Stimulated activated memory B cell treated with anti-CD40 and anti-IgM and Interleukin-4, amounts not matched to agents 10 μg/mL and 1 μg/mL and 100 μg/mL, for 72 hours (primary cell): ENCODE data around the gene DCUN1D1.
A peak's percentile ranks its signal among the peaks of the same experiment; 100 is the strongest.
"Not testable (repeated sequence)": the region's sequence is repeated elsewhere in the genome, so short reads cannot be mapped to it uniquely, and the experiment has no call there.

ENCODE experiments used
- ATAC-seq: fragments of 150-1000 bp; cut with Tn5 transposase; 2 replicates; pipeline ENCODE4 v1.10.0; 2021
- H3K27ac Mint-ChIP-seq: one replicate; pipeline ENCODE4 v1.8.0; 2022; ENCODE audit warnings: mild to moderate bottlenecking, mixed read lengths
- H3K27me3 Mint-ChIP-seq: one replicate; pipeline ENCODE4 v1.8.0; 2022; ENCODE audit warnings: mixed read lengths
- H3K36me3 Mint-ChIP-seq: one replicate; pipeline ENCODE4 v1.8.0; 2022; ENCODE audit warnings: mixed read lengths
- H3K4me1 Mint-ChIP-seq: one replicate; pipeline ENCODE4 v1.8.0; 2022; ENCODE audit warnings: mixed read lengths
- H3K4me3 Mint-ChIP-seq: one replicate; pipeline ENCODE4 v1.8.0; 2022; ENCODE audit warnings: mild to moderate bottlenecking, moderate library complexity, mixed read lengths
- H3K9me3 Mint-ChIP-seq: one replicate; pipeline ENCODE4 v1.8.0; 2022; ENCODE audit warnings: mixed read lengths

Gene DCUN1D1

GRCh38 chr3:182980204-182981037 is at the start of gene DCUN1D1:
TSS of gene DCUN1D1 (minus strand) at chr3:182980538. CDS start at chr3:182980489, 49 bp downstream.
- Mint-ChIP-seq H3K9me3 (no peaks in the 10 kb centered on the region), H3K36me3 (no peaks in the 10 kb centered on the region), H3K27ac (peak within 1 kb of the TSS; percentile 87), H3K27me3 (no peaks in the 10 kb centered on the region), H3K4me3 (peak within 1 kb of the TSS; percentile 91), H3K4me1 (peaks cover 27% of the 10 kb centered on the region)
- peak; percentile 95 for ATAC-seq

DNA sequence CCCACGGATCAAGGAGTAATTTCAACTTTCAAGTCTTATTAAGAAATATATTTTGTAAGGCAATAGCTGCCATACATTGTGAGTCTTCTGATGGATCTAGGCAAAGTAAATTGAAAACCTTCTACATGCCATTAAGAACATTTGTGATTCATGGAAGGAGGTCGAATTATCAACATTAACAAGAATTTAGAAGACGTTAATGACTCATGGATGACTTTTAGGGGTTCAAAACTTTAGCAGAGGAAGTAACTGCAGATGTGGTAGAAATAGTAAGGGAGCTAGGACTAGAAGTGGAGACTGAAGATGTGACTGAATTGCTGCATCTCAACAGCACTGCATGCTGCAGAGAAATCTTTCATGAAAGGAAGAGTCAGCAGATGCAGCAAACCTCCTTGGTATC is 48.1 kb upstream of the DCUN1D1 start:
- no peaks in the 10 kb centered on the region for H3K4me1 Mint-ChIP-seq
- peaks cover 3% of the 10 kb centered on the region for H3K9me3 Mint-ChIP-seq
- H3K4me3 Mint-ChIP-seq: no peak overlapping the region
- H3K36me3 Mint-ChIP-seq: peaks cover 73% of the 10 kb centered on the region
- no peaks in the 10 kb centered on the region for H3K27me3 Mint-ChIP-seq
- H3K27ac Mint-ChIP-seq: no peak overlapping the region
- ATAC-seq: no peak

- ATAC-seq: no peak
- H3K4me1 Mint-ChIP-seq: no peaks in the 10 kb centered on the region
- peaks cover 68% of the 10 kb centered on the region for H3K36me3 Mint-ChIP-seq
- H3K9me3 Mint-ChIP-seq: peaks cover 3% of the 10 kb centered on the region
- no peaks in the 10 kb centered on the region for H3K27me3 Mint-ChIP-seq
- no peak overlapping the region for H3K4me3 Mint-ChIP-seq
- no peak overlapping the region for H3K27ac Mint-ChIP-seq
Observed at GRCh38 chr3:183027276-183027675, 46.9 kb upstream of the DCUN1D1 start.

GRCh38 chr3:183022936-183023516 is 42.7 kb upstream of the DCUN1D1 start:
- Mint-ChIP-seq H3K4me1 (no peaks in the 10 kb centered on the region), H3K36me3 (peaks cover 67% of the 10 kb centered on the region), H3K4me3 (no peak overlapping the region)

DNA sequence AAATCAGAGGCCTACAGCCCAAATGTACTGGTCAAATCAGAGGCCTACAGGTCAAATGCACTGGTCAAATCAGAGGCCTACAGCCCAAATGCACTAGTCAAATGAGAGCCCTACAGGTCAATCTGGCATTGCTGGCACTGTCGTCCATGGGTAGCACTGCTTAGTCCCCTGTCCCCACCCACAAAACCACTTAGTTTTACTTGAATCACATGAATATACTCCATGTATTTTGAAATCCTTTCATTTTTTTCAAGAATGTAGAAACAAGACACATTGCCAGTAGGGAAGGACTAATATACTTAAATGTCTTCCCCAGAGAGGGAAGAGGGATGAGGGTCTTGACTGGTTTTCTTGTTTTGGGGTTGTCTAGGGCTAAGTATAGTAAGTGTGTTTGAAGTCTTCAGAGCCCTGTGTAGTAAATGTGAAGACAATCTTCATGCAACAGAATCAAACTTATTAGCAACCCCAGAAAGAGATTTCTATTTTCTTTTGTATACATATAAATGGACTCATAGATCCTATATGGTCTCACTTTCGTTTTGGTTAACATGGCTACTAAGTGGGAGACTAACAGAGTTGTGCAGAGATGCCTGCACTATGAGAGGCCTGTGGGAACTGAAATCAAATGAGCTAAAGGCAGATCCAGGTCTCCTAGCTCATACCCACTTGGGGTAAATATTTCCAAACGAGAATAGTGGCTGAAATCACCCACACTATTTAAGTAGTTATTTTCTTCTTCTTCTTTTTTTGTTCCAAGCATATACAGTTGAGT is 38.3 kb upstream of the DCUN1D1 start:
- Mint-ChIP-seq H3K4me3 (no peak overlapping the region), H3K9me3 (no peaks in the 10 kb centered on the region), H3K27me3 (no peaks in the 10 kb centered on the region), H3K4me1 (no peaks in the 10 kb centered on the region), H3K36me3 (peaks cover 53% of the 10 kb centered on the region), H3K27ac (no peak overlapping the region)
- no peak for ATAC-seq

More at GRCh38 chr3:183022936-183023516, 42.7 kb upstream of the DCUN1D1 start:
- Mint-ChIP-seq H3K9me3 (no peaks in the 10 kb centered on the region), H3K27ac (no peak overlapping the region), H3K27me3 (no peaks in the 10 kb centered on the region)
- no peak for ATAC-seq

DNA sequence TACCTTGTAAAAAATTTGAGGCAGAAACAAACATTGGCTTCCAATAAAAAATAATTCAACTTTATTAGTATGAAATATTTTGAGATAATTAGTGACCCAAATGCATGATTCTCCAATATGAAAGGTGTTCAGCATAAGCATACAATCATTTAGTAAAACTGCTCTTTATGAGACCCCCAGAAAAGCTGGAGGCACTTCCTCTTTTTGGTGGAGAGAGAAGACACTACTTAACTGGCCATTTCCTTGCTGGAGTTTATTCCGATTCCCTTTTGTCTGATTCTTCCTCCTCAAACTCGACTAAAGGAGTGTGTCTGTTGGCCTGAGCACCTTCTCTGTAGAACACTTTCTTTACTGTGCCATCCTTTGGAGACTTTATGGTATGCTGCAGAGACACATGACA is 34.8 kb upstream of the DCUN1D1 start:
- Mint-ChIP-seq H3K27me3 (no peaks in the 10 kb centered on the region), H3K36me3 (peaks cover 52% of the 10 kb centered on the region), H3K4me3 (no peak overlapping the region), H3K4me1 (no peaks in the 10 kb centered on the region), H3K9me3 (no peaks in the 10 kb centered on the region), H3K27ac (no peak overlapping the region)
- ATAC-seq: no peak

DNA sequence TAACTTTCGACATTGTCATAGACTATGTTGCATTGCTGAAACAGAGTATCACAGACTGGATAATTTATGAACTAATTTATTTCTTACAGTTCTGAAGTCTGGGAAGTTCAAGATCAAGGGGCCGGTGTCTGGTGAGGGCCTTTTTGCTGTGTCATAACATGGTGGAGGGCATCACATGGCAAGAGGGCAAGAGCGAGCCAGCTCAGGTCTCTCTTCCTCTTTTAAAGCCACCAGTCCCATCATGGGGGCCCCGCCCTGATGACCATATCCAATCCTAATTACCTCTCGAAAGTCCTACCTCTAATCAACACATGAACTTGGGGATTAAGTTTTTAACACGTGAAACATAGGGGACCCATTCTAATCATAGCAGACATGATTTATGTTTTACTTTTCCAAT is 33.5 kb upstream of the DCUN1D1 start:
- H3K4me3 Mint-ChIP-seq: no peak overlapping the region
- no peaks in the 10 kb centered on the region for H3K27me3 Mint-ChIP-seq
- no peak for ATAC-seq
- peaks cover 40% of the 10 kb centered on the region for H3K36me3 Mint-ChIP-seq
- H3K9me3 Mint-ChIP-seq: no peaks in the 10 kb centered on the region
- no peak overlapping the region for H3K27ac Mint-ChIP-seq
- H3K4me1 Mint-ChIP-seq: no peaks in the 10 kb centered on the region

DNA sequence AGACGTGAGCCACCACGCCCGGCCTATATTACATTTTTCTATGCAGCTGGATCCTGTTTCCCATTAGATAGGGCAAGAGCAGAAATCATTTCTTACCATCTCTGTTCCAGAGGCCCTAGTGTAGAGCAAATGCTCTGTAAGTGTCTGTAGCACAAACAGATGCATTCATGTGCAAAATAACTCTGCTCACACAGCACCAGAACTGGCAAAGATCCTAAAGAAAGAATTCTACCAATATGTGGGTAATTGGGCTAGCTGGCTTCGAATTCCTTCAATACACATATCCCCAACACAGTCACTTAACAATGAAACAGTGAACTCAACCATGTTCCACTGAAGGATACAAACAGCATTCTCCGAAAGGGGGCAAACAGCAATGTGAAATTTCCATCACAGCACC is 32.7 kb upstream of the DCUN1D1 start:
- ATAC-seq: no peak
- no peak overlapping the region for H3K4me3 Mint-ChIP-seq
- no peaks in the 10 kb centered on the region for H3K9me3 Mint-ChIP-seq
- H3K4me1 Mint-ChIP-seq: no peaks in the 10 kb centered on the region
- peaks cover 34% of the 10 kb centered on the region for H3K36me3 Mint-ChIP-seq
- H3K27ac Mint-ChIP-seq: no peak overlapping the region
- no peaks in the 10 kb centered on the region for H3K27me3 Mint-ChIP-seq

GRCh38 chr3:183008800-183009199 is 28.5 kb upstream of the DCUN1D1 start:
- no peaks in the 10 kb centered on the region for H3K9me3 Mint-ChIP-seq

DNA sequence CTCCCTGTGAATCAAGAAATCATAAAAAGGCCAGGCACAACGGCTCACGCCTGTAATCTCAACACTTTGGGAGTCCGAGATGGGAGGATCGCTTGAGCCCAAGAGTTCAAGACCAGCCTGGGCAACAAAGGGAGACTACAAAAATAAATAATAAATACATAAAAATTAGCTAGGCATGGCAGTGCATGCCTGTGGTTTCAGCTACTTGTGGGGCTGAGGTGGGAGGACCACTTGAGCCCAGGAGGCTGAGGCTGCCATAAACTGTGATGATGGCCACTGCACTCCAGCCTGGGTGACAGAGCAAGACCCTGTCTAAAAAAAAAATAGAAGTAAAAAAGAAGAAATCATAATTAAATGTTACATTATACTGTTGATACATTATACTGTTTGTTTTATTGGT is 28.0 kb upstream of the DCUN1D1 start:
- no peak overlapping the region for H3K27ac Mint-ChIP-seq
- no peaks in the 10 kb centered on the region for H3K27me3 Mint-ChIP-seq
- no peak overlapping the region for H3K4me3 Mint-ChIP-seq
- ATAC-seq: no peak
- H3K36me3 Mint-ChIP-seq: peaks cover 30% of the 10 kb centered on the region
- no peaks in the 10 kb centered on the region for H3K9me3 Mint-ChIP-seq
- no peaks in the 10 kb centered on the region for H3K4me1 Mint-ChIP-seq

More at GRCh38 chr3:183008800-183009199, 28.5 kb upstream of the DCUN1D1 start:
- ATAC-seq: no peak
- Mint-ChIP-seq H3K27ac (no peak overlapping the region), H3K27me3 (no peaks in the 10 kb centered on the region), H3K4me3 (no peak overlapping the region), H3K36me3 (peaks cover 30% of the 10 kb centered on the region), H3K4me1 (no peaks in the 10 kb centered on the region)

DNA sequence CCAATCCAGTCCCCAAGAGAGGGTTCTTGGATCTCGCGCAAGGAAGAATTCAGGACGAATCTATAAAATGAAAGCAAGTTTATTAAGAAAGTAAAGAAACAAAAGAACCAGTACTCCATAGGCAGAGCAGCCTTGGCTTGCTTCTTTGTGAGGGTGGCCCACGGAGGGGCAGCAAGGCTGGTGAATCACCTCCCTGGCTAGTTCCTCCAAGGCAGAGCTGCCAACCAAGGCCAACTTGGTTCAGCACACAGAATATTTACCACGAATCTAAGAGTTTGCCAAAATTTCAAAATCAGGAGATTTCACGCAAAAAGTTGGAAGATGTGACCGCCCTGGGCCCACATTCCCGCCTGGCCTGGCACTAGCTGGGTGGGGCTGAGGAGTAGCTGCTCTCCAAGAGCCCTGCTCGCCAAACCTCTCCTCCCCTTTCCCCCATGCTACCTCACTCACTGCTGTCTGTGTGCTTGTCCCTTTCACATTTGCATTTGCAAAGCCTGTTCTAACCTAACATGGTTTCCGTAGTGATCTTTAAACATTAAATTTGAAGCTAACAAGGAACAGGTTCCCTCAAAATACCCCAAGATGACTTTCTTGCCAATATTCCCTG is 26.2 kb upstream of the DCUN1D1 start:
- no peaks in the 10 kb centered on the region for H3K9me3 Mint-ChIP-seq
- peaks cover 19% of the 10 kb centered on the region for H3K36me3 Mint-ChIP-seq
- H3K27me3 Mint-ChIP-seq: no peaks in the 10 kb centered on the region
- H3K4me1 Mint-ChIP-seq: no peaks in the 10 kb centered on the region
- no peak overlapping the region for H3K4me3 Mint-ChIP-seq
- no peak for ATAC-seq
- no peak overlapping the region for H3K27ac Mint-ChIP-seq

DNA sequence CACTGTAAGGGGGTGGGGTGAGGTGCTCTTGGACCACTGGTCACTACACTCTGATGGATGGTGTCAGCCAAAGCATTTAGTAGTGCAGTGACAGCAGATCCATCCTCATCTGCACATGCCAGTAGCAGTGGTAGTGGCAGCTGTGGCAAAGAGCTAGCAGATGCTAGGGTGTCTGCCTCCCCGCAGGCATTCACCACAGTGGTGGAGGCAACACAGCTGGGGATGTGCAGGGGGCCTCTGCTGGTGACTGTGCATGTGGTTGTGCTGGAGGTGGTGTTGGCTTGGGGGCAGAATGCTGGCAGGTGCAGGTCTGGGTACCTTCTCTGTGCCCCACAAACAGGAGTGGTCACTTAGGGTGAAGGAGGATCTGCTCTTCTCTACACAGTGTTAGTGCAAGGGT is 19.4 kb upstream of the DCUN1D1 start:
- no peak overlapping the region for H3K4me3 Mint-ChIP-seq
- H3K9me3 Mint-ChIP-seq: peaks cover 3% of the 10 kb centered on the region
- peaks cover 5% of the 10 kb centered on the region for H3K4me1 Mint-ChIP-seq
- no peak for ATAC-seq
- H3K36me3 Mint-ChIP-seq: no peaks in the 10 kb centered on the region
- no peak overlapping the region for H3K27ac Mint-ChIP-seq
- no peaks in the 10 kb centered on the region for H3K27me3 Mint-ChIP-seq

DNA sequence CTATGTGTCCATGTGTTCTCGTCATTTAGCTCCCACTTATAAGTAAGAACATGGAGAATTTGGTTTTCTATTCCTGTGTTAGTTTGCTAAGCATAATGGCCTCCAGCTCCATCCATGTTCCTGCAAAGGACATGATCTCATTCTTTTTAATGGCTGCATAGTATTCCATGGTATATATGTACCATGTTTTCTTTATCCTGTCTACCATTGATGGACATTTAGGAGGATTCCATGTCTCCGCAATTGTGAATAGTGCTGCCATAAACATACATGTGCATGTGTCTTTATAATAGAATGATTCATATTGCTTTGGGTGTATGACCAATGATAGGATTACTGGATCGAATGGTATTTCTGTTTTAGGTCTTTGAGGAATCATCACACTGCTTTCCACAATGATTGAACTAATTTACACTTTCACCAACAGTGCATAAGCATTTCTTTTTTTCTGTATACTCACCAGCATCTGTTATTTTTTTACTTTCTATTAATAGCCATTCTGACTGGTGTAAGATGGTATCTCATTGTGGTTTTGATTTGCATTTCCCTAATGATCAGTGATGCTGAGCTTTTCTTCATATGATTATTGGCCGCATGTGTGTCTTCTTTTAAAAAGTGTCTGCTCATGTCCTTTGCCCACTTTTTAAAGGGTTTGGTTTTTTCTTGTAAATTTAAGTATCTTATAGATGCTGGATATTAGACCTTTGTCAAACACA is 13.3 kb upstream of the DCUN1D1 start:
- H3K9me3 Mint-ChIP-seq, H3K36me3 Mint-ChIP-seq, H3K27me3 Mint-ChIP-seq, ATAC-seq, H3K4me3 Mint-ChIP-seq, H3K27ac Mint-ChIP-seq: not testable (repeated sequence)
- peaks cover 20% of the 10 kb centered on the region for H3K4me1 Mint-ChIP-seq

- peaks cover 14% of the 10 kb centered on the region for H3K4me1 Mint-ChIP-seq
- no peak overlapping the region for H3K27ac Mint-ChIP-seq
- no peaks in the 10 kb centered on the region for H3K27me3 Mint-ChIP-seq
- ATAC-seq: no peak
- no peaks in the 10 kb centered on the region for H3K36me3 Mint-ChIP-seq
- no peak overlapping the region for H3K4me3 Mint-ChIP-seq
- H3K9me3 Mint-ChIP-seq: peaks cover 7% of the 10 kb centered on the region
Observed at GRCh38 chr3:182989566-182989965, 9.2 kb upstream of the DCUN1D1 start.

DNA sequence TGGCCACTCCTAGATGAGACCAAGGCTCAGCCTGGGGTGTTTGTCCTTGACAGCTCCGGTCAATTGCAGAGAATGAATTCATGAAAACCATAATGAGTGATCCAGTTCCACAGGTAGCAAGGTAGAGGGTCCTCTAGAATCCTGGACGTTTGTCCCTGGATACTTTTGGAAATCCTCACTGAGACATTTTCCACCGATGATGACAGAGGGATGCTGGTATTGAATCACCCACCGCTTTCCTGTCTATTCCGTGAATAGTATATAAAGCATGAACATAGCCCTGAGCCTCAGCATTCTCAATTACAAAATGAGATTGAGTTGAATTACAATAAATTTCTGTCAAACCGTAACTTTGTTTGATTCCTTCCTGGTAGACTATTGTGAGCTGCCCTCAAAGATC is 5.7 kb upstream of the DCUN1D1 start:
- H3K36me3 Mint-ChIP-seq: no peaks in the 10 kb centered on the region
- H3K27ac Mint-ChIP-seq: no peak overlapping the region
- H3K4me3 Mint-ChIP-seq: no peak overlapping the region
- H3K27me3 Mint-ChIP-seq: no peaks in the 10 kb centered on the region
- ATAC-seq: no peak
- H3K4me1 Mint-ChIP-seq: peaks cover 3% of the 10 kb centered on the region
- H3K9me3 Mint-ChIP-seq: no peaks in the 10 kb centered on the region
